ENCODE results near the gene TMEM26. TPM values are rescaled to one million over a fixed set of nuclear protein-coding genes. Genes with fewer than 3 reads are reported as not detected.
"Not testable (repeated sequence)": the region's sequence is repeated elsewhere in the genome, so short reads cannot be mapped to it uniquely, and the experiment has no call there.

The TMEM26 gene
- total and polyA plus RNA-seq, 8 donors, result 0.04 to 0.37 (median 0.11) TPM; not detected in 2

DNA sequence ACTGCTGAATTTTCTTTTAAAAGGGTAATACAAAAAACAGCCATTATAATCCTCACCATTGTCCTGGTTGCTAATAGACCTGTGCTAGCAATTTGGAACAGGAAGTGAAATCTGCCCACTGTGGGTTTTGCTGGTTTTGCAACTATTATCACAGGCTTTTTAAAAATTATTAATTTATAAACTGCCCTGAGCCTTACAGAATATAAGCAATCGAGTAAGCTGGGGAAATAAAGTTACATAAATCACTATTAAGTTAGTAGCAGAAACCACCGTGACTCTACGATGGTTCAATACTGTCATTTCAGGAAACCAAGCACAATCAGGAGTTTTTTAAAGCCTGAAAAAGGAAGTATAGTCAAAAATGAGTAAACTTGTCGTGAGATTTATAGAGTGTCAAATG lies 62.3 kb downstream of the TMEM26 start:
- TF ChIP-seq, protein P1, sequence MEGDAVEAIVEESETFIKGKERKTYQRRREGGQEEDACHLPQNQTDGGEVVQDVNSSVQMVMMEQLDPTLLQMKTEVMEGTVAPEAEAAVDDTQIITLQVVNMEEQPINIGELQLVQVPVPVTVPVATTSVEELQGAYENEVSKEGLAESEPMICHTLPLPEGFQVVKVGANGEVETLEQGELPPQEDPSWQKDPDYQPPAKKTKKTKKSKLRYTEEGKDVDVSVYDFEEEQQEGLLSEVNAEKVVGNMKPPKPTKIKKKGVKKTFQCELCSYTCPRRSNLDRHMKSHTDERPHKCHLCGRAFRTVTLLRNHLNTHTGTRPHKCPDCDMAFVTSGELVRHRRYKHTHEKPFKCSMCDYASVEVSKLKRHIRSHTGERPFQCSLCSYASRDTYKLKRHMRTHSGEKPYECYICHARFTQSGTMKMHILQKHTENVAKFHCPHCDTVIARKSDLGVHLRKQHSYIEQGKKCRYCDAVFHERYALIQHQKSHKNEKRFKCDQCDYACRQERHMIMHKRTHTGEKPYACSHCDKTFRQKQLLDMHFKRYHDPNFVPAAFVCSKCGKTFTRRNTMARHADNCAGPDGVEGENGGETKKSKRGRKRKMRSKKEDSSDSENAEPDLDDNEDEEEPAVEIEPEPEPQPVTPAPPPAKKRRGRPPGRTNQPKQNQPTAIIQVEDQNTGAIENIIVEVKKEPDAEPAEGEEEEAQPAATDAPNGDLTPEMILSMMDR (IDR thresholded peaks at IDR 0.05), result no peak
- Histone ChIP-seq H3K4me1 (no peaks in the 10 kb centered on the region), H3K4me3 (no peak overlapping the region), H3K9me3 (no peaks in the 10 kb centered on the region), H3K27ac (no peak overlapping the region), H3K27me3 (no peaks in the 10 kb centered on the region), H3K36me3 (no peaks in the 10 kb centered on the region)
- intact Hi-C loops (cut with DNase I), result no loop called here
- ATAC-seq (no peak), DNase-seq (no peak), FAIRE-seq (no peak)
- 74 to 80% methylated on average over 4 of the region's 4 CpGs for WGBS, 2 donors

DNA sequence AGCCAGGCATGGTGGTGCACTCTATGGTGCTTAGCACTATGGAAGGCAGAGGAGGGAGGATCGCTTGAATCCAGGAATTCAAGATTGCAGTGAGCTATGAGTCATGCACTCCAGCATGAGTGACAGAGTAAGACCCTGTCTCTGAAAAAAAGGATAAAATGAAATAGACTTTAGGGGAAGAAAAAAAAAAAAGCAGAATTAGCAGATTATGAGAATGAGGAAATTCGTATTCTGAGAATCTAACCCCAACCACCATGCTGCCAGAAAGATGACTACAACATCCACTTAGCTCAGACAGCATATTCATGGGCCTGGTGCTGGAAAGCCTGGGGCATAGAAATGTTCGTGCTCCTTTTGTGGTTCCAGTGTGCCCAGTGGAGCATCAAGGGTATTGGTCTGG lies 63.3 kb downstream of the TMEM26 start:
- no peak for DNase-seq
- ATAC-seq, result peak in 2 of 4 donors; percentile 54 to 77

DNA sequence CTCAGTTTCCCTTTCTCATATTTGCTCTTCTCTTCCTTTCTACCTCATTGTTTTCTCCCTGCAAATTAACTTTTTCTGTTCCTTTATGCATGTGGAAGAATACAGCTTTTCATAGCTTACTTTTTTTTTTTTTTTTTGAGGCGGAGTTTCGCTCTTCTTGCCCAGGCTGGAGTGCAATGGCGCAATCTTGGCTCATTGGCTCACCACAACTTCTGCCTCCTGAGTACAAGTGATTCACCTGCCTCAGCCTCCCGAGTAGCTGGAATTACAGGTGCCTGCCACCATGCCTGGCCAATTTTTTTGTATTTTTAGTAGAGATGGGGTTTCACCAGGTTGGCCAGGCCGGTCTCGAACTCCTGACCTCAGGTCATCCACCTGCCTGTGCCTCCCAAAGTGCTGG lies 64.2 kb downstream of the TMEM26 start:
- not testable (repeated sequence) for DNase-seq, ATAC-seq, FAIRE-seq

More for the DNA sequence above, 63.3 kb downstream of the TMEM26 start:
- Histone ChIP-seq H3K4me1 (no peaks in the 10 kb centered on the region), H3K27ac (no peak overlapping the region), H3K4me3 (no peak overlapping the region), H3K36me3 (no peaks in the 10 kb centered on the region), H3K9me3 (no peaks in the 10 kb centered on the region), H3K27me3 (no peaks in the 10 kb centered on the region)
- WGBS, 2 donors, result 82% methylated on average over 3 of the region's 3 CpGs
- FAIRE-seq, result no peak
- intact Hi-C loops (cut with DNase I), result no loop called here
- TF ChIP-seq, protein P1 (IDR thresholded peaks at IDR 0.05), result no peak

DNA sequence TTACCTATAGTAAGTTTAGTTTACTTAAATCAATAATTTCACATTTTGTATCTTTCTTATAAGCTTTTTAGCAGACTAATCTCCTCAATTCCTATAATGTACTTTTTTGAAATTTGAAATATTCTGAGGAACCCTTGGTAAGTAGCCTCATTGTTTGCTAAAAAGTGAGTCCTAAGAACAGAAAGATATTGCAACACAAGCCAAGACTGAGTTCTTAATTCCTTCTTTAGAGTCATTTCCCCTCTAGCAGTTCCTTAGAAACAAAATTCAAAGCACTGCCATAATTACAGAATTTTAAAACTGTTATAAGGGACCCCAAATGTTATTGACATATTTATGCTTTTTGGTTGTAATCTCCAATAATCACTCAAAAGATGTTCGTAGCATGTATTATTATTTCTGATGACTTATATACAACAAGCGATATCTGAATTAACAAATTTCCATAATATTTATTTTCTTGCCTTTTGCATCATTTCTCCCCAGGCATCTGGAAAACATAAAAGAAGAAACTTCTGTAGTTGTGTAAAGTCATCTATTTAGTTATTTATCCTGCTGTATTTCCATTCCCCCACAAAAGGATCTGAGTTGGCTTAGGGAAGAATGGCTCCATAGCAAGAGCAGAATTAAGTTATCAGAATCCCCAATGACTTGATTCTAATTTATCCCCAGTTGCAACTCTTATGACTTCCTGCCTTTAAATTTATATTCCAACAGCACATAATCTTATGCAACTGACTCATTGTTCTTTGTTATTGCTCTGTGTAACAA lies 67.8 kb downstream of the TMEM26 start:
- Histone ChIP-seq H3K27ac (no peak overlapping the region), H3K36me3 (no peaks in the 10 kb centered on the region), H3K4me1 (no peaks in the 10 kb centered on the region), H3K9me3 (no peaks in the 10 kb centered on the region), H3K4me3 (no peak overlapping the region), H3K27me3 (no peaks in the 10 kb centered on the region)
- ATAC-seq, result peak in 1 of 4 donors; percentile 19
- no peak for DNase-seq
- no peak for FAIRE-seq
- WGBS, 2 donors, result 89% methylated on average over 2 of the region's 2 CpGs
- intact Hi-C loops (cut with DNase I), result no loop called here
- TF ChIP-seq, protein P1 (IDR thresholded peaks at IDR 0.05), result no peak

More for the DNA sequence above, 64.2 kb downstream of the TMEM26 start:
- H3K4me1 ChIP-seq; H3K4me3 ChIP-seq; H3K36me3 ChIP-seq; intact Hi-C loops (cut with DNase I); H3K27me3 ChIP-seq; H3K27ac ChIP-seq; H3K9me3 ChIP-seq: not testable (repeated sequence)
- 85 to 90% methylated on average over 6 of the region's 6 CpGs for WGBS, 2 donors

DNA sequence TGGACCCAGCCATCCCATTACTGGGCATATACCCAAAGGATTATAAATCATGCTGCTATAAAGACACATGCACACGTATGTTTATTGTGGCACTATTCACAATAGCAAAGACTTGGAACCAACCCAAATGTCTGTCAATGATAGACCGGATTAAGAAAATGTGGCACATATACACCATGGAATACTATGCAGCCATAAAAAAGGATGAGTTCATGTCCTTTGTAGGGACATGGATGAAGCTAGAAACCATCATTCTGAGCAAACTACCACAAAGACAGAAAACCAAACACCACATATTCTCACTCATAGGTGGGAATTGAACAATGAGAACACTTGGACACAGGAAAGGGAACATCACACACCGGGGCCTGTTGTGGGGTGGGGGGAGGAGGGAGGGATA lies 72.0 kb downstream of the TMEM26 start:
- H3K36me3 ChIP-seq; FAIRE-seq; H3K27ac ChIP-seq; ATAC-seq; H3K4me1 ChIP-seq; H3K4me3 ChIP-seq; DNase-seq; intact Hi-C loops (cut with DNase I); H3K27me3 ChIP-seq; H3K9me3 ChIP-seq: not testable (repeated sequence)
- 74 to 79% methylated on average over 2 to 3 of the region's 3 CpGs for WGBS, 2 donors

DNA sequence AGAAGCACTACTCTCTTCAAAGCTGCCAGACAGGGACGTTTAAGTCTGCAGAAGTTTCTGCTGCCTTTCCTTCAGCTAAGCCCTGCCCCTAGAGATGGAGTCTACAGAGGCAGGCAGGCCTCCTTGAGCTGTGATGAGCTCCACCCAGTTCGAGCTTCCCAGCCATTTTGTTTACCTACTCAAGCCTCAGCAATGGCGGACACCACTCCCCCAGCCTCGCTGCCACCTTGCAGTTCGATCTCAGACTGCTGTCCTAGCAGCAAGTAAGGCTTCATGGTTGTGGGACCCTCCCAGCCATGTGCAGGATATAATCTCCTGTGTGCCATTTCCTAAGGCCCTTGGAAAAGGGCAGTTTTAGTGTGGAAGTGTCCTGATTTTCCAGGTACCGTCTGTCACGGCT lies 74.3 kb downstream of the TMEM26 start:
- FAIRE-seq (no peak), DNase-seq (peak in 1 of 6 donors; percentile 15), ATAC-seq (no peak)
- Histone ChIP-seq H3K27me3 (no peaks in the 10 kb centered on the region), H3K27ac (no peak overlapping the region), H3K4me3 (no peak overlapping the region), H3K9me3 (no peaks in the 10 kb centered on the region), H3K4me1 (no peaks in the 10 kb centered on the region), H3K36me3 (no peaks in the 10 kb centered on the region)
- intact Hi-C loops (cut with DNase I), result no loop called here
- WGBS, 2 donors, result 68 to 80% methylated on average over 7 of the region's 7 CpGs
- TF ChIP-seq, protein P1 (IDR thresholded peaks at IDR 0.05), result no peak

Data from pancreas (tissue), 10 donors.